Rectal smooth muscle tissue (tissue), 1 donor: ENCODE data around the gene TRDMT1.

Experiments
- H3K27ac ChIP-seq: one replicate; pipeline ENCODE4 v1.7.0; 2013; ENCODE audit warnings: low read depth, low read length, inconsistent platforms
- H3K27me3 ChIP-seq: one replicate; pipeline ENCODE4 v1.7.0; 2013; ENCODE audit warnings: low read length; ENCODE audit not compliant: control insufficient read depth, insufficient read depth
- H3K36me3 ChIP-seq: one replicate; pipeline ENCODE4 v1.7.0; 2013; ENCODE audit warnings: low read length; ENCODE audit not compliant: control insufficient read depth, insufficient read depth
- H3K4me1 ChIP-seq: one replicate; pipeline ENCODE4 v1.7.0; 2013; ENCODE audit warnings: low read length; ENCODE audit not compliant: control insufficient read depth, insufficient read depth
- H3K4me3 ChIP-seq: one replicate; pipeline ENCODE4 v1.7.0; 2013; ENCODE audit warnings: low read length
- H3K9ac ChIP-seq: one replicate; pipeline ENCODE4 v1.7.0; 2013; ENCODE audit warnings: low read length

The TRDMT1 gene

DNA sequence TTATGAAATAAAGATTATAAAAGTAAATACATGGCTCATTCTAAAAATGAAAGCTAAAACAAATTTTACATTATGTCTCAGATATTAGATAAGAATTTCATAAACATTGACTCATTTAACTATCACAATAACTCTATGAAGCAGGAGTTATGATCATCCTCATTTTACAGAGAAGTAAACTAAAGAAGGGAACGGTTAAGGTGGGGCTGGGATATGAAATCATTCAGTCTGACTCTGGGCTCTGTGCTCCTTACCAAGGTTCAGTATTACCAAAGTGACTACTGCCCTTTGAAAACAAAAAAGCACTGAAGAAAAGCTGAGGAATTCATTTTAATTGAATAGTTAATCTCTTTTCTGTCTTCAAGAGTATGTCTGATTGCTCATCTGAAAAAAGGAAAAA is 49.8 kb downstream of the TRDMT1 start:
- Histone ChIP-seq H3K4me1 (no peaks in the 10 kb centered on the region), H3K27me3 (no peaks in the 10 kb centered on the region), H3K36me3 (no peaks in the 10 kb centered on the region), H3K9ac (no peak overlapping the region), H3K27ac (no peak overlapping the region), H3K4me3 (no peak overlapping the region)

DNA sequence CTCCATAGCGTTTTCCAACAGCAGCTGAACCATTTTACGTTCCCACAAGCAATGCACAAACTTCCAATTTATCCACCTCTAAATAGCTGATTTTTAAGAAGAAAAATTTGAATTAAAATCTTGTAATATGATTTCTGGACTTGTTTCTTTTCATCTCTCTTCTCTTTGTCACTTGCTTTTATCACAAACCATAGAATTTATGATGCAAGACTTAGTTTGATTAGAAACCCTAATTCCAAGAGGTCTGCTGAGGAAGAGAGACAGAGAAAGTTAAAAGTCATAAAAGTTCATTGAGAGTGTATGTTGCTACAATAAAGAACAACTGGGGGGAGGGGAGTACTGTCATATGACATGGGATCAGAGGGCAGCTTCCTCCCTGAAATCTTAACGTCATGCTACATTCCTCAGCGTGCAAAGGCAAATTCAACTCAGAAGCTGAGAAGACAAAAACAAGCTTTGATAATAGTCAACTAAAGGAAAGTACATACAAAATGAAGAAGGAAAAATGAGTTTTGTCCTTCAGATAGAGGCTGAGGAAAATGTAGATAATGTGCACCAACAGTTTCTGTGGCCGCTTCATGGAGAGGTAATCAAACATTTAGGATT is 53.5 kb downstream of the TRDMT1 start:
- Histone ChIP-seq H3K4me3 (no peak overlapping the region), H3K9ac (no peak overlapping the region), H3K27me3 (no peaks in the 10 kb centered on the region), H3K36me3 (no peaks in the 10 kb centered on the region), H3K27ac (no peak overlapping the region), H3K4me1 (no peaks in the 10 kb centered on the region)

DNA sequence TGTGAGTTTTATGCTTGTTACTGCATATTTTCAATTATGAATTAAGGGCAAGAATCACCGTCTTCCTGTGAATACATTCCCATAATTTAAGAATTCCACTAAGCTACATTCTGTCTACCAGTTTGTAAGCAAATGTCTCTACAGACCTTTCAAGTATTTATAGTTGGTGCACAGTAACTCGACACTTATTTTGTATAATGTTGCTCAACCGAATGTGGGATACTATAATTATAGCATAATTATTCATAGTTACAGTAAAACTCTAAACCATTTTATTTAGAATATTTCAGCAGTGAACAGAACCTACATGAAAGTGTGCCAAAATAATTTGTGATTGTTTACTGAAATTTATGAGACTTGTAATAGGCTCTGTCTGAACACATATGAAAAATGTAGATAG is 54.6 kb downstream of the TRDMT1 start:
- Histone ChIP-seq H3K27ac (no peak overlapping the region), H3K27me3 (no peaks in the 10 kb centered on the region), H3K9ac (no peak overlapping the region), H3K36me3 (no peaks in the 10 kb centered on the region), H3K4me3 (no peak overlapping the region), H3K4me1 (no peaks in the 10 kb centered on the region)

- no peaks in the 10 kb centered on the region for H3K4me1 ChIP-seq
- no peak overlapping the region for H3K9ac ChIP-seq
- no peaks in the 10 kb centered on the region for H3K36me3 ChIP-seq
- no peak overlapping the region for H3K27ac ChIP-seq
- no peaks in the 10 kb centered on the region for H3K27me3 ChIP-seq
- H3K4me3 ChIP-seq = no peak overlapping the region
Measured at GRCh38 chr10:17145239-17145638, 56.2 kb downstream of the TRDMT1 start.

DNA sequence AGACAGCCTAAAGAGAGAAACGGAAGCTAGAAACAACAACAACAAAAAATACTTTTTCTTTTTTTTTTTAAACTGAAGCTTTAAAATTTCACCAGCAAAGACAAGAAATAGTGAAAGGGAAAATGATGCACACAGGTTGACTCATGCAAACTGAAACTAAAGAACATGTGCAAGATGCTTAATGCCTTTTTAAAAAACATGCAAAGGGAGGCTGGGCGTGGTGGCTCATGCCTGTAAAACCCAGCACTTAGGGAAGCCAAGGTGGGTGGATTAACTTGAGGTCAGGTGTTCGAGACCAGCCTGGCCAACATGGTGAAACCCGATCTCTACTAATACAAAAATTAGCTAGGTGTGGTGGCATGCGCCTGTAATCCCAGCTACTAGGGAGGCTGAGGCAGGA is 56.7 kb downstream of the TRDMT1 start:
- Histone ChIP-seq H3K4me1 (no peaks in the 10 kb centered on the region), H3K27ac (no peak overlapping the region), H3K36me3 (no peaks in the 10 kb centered on the region), H3K4me3 (no peak overlapping the region), H3K9ac (no peak overlapping the region), H3K27me3 (no peaks in the 10 kb centered on the region)

GRCh38 chr10:17144032-17144431 is 57.4 kb downstream of the TRDMT1 start:
- Histone ChIP-seq H3K4me1 (no peaks in the 10 kb centered on the region), H3K4me3 (no peak overlapping the region), H3K36me3 (no peaks in the 10 kb centered on the region), H3K27me3 (no peaks in the 10 kb centered on the region), H3K9ac (no peak overlapping the region), H3K27ac (no peak overlapping the region)

- no peaks in the 10 kb centered on the region for H3K36me3 ChIP-seq
- H3K9ac ChIP-seq = no peak overlapping the region
- no peaks in the 10 kb centered on the region for H3K4me1 ChIP-seq
- H3K27me3 ChIP-seq = no peaks in the 10 kb centered on the region
- H3K4me3 ChIP-seq = no peak overlapping the region
- H3K27ac ChIP-seq = no peak overlapping the region
Measured at GRCh38 chr10:17143055-17143690, 58.3 kb downstream of the TRDMT1 start.

- H3K27ac ChIP-seq = no peak overlapping the region
- H3K27me3 ChIP-seq = no peaks in the 10 kb centered on the region
- no peaks in the 10 kb centered on the region for H3K36me3 ChIP-seq
- H3K9ac ChIP-seq = no peak overlapping the region
- H3K4me3 ChIP-seq = no peak overlapping the region
- H3K4me1 ChIP-seq = no peaks in the 10 kb centered on the region
Measured at GRCh38 chr10:17141504-17142229, 59.8 kb downstream of the TRDMT1 start.

DNA sequence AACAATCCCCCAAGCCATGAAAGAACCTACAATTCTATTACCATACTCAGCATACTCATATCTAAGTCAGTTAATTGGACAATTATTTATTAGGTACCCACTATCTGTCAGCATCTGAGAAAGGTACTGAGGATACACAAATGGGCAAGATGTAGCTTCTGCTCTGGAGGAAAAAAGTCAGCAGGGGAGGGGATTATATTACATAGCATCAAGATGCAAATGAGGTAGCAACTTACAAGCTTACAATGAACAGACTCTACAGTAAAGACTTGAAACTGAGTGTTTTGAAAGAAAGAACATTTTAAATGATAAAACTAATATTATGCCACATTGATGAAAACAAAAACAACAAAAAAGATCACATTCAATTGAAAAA is 61.1 kb downstream of the TRDMT1 start:
- Histone ChIP-seq H3K9ac (no peak overlapping the region), H3K4me3 (no peak overlapping the region), H3K27me3 (no peaks in the 10 kb centered on the region), H3K4me1 (no peaks in the 10 kb centered on the region), H3K27ac (no peak overlapping the region), H3K36me3 (no peaks in the 10 kb centered on the region)

- Histone ChIP-seq H3K4me1 (no peaks in the 10 kb centered on the region), H3K27ac (no peak overlapping the region), H3K9ac (no peak overlapping the region), H3K36me3 (no peaks in the 10 kb centered on the region), H3K4me3 (no peak overlapping the region), H3K27me3 (no peaks in the 10 kb centered on the region)
Measured at GRCh38 chr10:17138460-17139042, 62.9 kb downstream of the TRDMT1 start.

DNA sequence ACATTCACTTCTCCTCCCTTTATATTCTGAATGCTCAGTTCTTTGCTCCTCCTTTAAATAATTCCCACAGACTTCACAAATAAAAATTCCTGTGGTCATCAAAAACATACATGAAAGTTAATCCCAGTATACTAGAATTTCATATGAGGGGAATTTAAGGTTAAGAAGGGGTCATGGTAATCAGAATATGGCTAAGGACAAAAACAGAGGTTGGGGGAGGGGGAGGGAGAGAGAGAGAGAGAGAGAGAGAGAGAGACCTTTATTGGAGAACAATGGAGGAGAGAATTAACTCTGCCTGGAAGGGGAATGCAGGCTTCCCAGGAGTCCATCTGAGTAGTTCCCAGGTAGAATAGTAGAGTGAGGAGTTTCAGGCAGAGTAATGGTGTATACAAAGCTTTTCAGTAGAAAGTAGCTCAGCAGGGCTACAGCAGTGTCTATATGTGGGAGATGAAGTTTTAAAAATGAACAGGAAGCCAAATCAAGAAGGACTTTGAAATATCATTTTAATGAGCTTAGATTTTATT is 66.7 kb downstream of the TRDMT1 start:
- Histone ChIP-seq H3K27ac (no peak overlapping the region), H3K4me1 (no peaks in the 10 kb centered on the region), H3K4me3 (no peak overlapping the region), H3K36me3 (no peaks in the 10 kb centered on the region), H3K27me3 (no peaks in the 10 kb centered on the region), H3K9ac (no peak overlapping the region)

GRCh38 chr10:17134282-17134681 is 67.2 kb downstream of the TRDMT1 start:
- Histone ChIP-seq H3K4me1 (no peaks in the 10 kb centered on the region), H3K9ac (no peak overlapping the region), H3K4me3 (no peak overlapping the region), H3K27ac (no peak overlapping the region), H3K27me3 (no peaks in the 10 kb centered on the region), H3K36me3 (no peaks in the 10 kb centered on the region)
